Mucosa of rectum (tissue), 2 donors: ENCODE results near the gene BMERB1.
"Not testable (repeated sequence)": the region's sequence is repeated elsewhere in the genome, so short reads cannot be mapped to it uniquely, and the experiment has no call there.

ENCODE experiments used
- H3K27ac ChIP-seq, 2 donors: one replicate each; pipeline ENCODE4 v1.7.0; 2013; ENCODE audit warnings: inconsistent platforms in 2 of 2, low read depth in 2 of 2, low read length in 2 of 2
- H3K27me3 ChIP-seq, 2 donors: one replicate each; pipeline ENCODE4 v1.7.0; 2013; ENCODE audit warnings: low read length in 2 of 2; ENCODE audit not compliant: control insufficient read depth in 2 of 2, insufficient read depth in 2 of 2
- H3K36me3 ChIP-seq, 2 donors: one replicate each; pipeline ENCODE4 v1.7.0; 2013; ENCODE audit warnings: low read length in 2 of 2; ENCODE audit not compliant: control insufficient read depth in 2 of 2, insufficient read depth in 2 of 2
- H3K4me1 ChIP-seq, 2 donors: one replicate each; pipeline ENCODE4 v1.7.0; 2013; ENCODE audit warnings: low read length in 2 of 2, mild to moderate bottlenecking in 1 of 2; ENCODE audit not compliant: control insufficient read depth in 2 of 2, insufficient read depth in 2 of 2
- H3K4me3 ChIP-seq, 2 donors: one replicate each; pipeline ENCODE4 v1.7.0; 2013; ENCODE audit warnings: low read length in 2 of 2
- H3K9ac ChIP-seq, 2 donors: one replicate each; pipeline ENCODE4 v1.7.0; 2013; ENCODE audit warnings: low read length in 2 of 2, low read depth in 1 of 2, mild to moderate bottlenecking in 1 of 2
- H3K9me3 ChIP-seq, 2 donors: one replicate each; pipeline ENCODE4 v1.7.0; 2013; ENCODE audit warnings: low read length in 2 of 2; ENCODE audit not compliant: control insufficient read depth in 2 of 2
- donor health status: healthy.
- donor health status: Normal muscosa, but diverticular disease.

BMERB1 gene

DNA sequence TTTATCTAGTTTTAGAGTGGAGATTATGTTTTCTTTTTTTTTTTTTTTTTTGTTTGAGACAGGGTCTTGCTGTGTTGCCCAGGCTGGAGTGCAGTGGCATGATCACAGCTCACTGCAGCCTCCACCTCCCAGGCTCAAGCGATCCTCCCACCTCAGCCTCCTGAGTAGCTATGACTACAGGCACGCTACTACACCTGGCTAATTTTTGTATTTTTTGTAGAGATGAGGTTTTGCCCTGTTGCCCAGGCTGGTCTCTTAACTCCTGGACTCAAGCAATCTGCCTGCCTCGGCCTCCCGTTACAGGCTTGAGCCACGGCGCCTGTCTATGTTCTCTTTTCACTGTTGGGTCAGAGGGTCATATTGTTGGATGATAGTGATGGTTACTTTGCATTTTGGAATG is 34.1 kb upstream of the BMERB1 start:
- H3K4me1 ChIP-seq, H3K9me3 ChIP-seq, H3K4me3 ChIP-seq, H3K27me3 ChIP-seq, H3K27ac ChIP-seq, H3K36me3 ChIP-seq, H3K9ac ChIP-seq: not testable (repeated sequence)

DNA sequence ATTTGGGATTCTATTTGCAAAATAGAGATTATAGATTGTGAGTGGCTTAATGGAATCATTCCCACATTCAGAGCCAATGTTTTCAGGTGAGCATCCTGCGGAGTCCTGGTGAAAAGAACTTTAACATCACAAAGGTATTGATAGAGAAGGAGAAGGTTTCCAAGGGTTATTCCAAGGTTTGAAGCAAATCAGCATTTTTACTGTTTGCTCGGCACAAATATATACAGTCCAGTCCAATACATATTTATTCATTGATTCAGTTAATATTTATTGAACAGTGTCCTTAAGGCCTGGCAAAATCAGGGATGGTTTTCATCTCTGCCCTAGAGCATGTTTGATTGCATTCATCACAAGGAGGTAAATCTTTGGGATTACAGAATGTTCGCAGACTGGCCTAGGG is 32.4 kb upstream of the BMERB1 start:
- Histone ChIP-seq H3K9ac (no peak overlapping the region), H3K9me3 (no peaks in the 10 kb centered on the region), H3K27ac (no peak overlapping the region), H3K27me3 (no peaks in the 10 kb centered on the region), H3K36me3 (peaks cover 0 to 5% of the 10 kb centered on the region in 2 donors), H3K4me3 (no peak overlapping the region), H3K4me1 (peaks cover 0 to 3% of the 10 kb centered on the region in 2 donors)

DNA sequence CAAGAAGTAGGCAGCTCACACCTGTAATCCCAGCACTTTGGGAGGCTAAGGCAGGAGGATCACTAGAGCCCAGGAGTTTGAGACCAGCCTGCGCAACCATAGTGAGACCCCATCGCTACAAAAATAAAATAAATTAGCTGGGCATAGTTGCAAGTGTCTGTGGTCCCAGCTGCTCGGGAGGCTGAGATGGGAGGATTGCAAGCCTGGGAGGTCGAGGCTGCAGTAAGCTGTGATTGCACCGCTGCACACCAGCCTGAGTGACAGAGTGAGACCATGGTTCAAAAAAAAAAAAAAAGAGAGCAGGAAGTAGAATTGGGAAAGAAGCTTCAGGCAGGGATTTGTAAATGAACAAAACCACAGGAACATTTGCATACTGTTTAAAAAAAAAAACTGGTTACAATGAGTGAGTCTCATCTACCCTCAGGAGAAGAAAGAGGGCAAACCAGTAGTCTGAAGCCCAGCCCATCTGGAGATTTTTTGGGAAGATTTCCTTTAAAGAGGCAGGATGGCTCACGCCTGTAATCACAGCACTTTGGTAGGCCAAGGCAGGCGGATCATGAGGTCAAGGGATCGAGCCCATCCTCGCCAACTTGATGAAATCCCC is 30.9 kb upstream of the BMERB1 start:
- Histone ChIP-seq H3K27me3 (no peaks in the 10 kb centered on the region), H3K9me3 (no peaks in the 10 kb centered on the region), H3K36me3 (peaks cover 0 to 7% of the 10 kb centered on the region in 2 donors), H3K27ac (no peak overlapping the region), H3K9ac (no peak overlapping the region), H3K4me3 (no peak overlapping the region), H3K4me1 (peaks cover 0 to 3% of the 10 kb centered on the region in 2 donors)

DNA sequence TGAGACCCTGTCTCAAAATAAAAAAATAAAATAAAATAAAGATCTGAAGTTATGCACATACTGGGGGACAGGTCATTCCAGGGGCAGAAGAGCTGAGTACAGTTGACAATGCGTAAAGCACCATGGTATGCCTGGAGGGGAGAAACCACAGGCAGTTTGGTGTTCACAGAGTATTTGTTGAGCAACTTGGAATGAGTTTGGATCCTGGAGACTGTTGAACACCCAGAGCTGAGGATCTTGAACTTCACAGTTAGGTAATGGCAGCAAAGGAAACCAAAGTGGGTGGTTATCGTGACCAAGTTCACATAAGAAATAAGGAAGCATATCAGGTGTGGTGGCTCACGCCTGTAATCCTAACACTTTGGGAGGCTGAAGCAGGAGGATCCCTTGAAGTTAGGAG is 30.3 kb upstream of the BMERB1 start:
- not testable (repeated sequence) for H3K4me1 ChIP-seq, H3K9ac ChIP-seq, H3K27ac ChIP-seq, H3K36me3 ChIP-seq, H3K4me3 ChIP-seq, H3K27me3 ChIP-seq, H3K9me3 ChIP-seq

DNA sequence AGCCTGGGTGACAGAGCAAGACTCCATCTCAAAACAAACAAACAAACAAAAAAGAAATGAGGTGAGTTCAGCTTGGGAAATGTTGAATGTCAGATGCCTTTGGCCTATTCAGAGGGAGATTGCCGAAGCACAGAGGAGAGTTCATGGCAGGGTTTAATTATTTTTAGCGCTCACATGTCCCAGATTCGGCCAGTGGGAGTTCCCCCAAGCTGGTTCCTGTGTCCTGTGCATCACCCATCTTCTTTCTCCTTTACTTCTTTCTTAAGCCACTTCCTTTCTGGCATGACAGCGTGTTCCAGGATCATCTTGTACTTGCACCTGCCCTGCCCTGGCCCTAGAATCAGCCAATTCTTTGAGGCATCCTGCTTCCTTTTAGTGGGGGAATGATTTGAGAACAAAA is 29.6 kb upstream of the BMERB1 start:
- H3K27ac ChIP-seq = no peak overlapping the region

DNA sequence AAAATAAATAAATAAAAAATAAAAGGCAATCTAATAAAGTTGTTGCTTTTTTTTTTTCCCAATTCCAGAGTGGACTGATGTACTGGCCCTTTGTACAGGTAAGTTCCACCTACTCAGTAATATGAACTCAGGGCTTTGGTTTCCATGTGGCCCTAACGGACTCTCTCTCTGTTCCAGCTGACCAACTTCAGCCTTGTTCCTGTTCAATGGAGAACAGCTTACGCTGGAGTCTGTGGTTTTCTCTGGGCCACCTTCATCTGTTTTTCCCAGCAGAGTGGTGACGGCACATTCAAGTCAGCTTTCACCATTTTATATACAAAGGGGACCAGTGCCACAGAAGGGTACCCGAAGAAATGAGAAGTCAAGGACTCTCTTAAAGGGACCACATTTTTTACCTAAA is 26.6 kb upstream of the BMERB1 start:
- H3K9me3 ChIP-seq, H3K9ac ChIP-seq, H3K4me1 ChIP-seq, H3K4me3 ChIP-seq, H3K36me3 ChIP-seq, H3K27ac ChIP-seq, H3K27me3 ChIP-seq: not testable (repeated sequence)

More for the DNA sequence above, 29.6 kb upstream of the BMERB1 start:
- no peak overlapping the region for H3K9ac ChIP-seq
- H3K27me3 ChIP-seq = no peaks in the 10 kb centered on the region
- H3K4me1 ChIP-seq = no peaks in the 10 kb centered on the region
- peaks cover 0 to 7% of the 10 kb centered on the region in 2 donors for H3K36me3 ChIP-seq
- no peaks in the 10 kb centered on the region for H3K9me3 ChIP-seq
- H3K4me3 ChIP-seq = no peak overlapping the region

DNA sequence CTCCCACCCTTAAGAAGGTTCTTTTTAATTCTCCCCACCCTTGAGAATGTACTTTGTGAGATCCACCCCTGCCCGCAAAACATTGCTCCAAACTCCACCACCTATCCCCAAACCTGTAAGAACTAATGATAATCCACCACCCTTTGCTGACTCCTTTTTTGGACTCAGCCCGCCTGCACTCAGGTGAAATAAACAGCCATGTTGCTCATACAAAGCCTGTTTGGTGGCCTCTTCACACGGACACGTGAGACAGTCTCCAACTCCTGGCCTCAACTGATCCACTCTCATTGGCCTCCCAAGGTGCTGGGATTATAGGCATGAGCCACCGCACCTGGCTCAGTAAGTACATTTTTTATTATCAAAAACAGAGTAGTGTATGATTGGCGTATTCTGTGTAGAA is 24.9 kb upstream of the BMERB1 start:
- not testable (repeated sequence) for H3K36me3 ChIP-seq, H3K27me3 ChIP-seq, H3K9ac ChIP-seq, H3K9me3 ChIP-seq, H3K4me1 ChIP-seq, H3K4me3 ChIP-seq, H3K27ac ChIP-seq

DNA sequence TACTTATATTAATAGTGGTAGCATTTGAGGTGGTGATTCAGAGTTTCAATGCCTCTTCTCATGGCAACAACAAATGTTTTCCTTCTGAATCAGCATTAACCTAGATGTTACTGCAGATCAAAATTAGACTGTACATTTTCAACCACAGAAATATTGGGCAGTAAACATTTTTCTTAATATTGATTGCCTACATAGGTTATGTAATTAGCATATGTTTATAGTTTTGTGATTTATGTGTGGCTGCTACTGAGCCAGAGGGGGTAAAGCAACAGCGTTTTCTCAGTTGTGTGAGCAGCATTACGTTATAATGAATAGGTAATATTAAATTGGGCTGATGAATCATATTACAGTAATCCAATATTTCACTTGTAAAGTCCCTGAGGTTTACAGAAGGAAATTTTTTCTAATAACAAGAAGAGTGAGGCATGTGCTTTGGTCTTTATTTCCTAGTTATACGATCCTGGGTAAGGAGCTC is 18.8 kb upstream of the BMERB1 start:
- Histone ChIP-seq H3K36me3 (no peaks in the 10 kb centered on the region), H3K9ac (no peak overlapping the region), H3K9me3 (no peaks in the 10 kb centered on the region), H3K27me3 (no peaks in the 10 kb centered on the region), H3K27ac (no peak overlapping the region), H3K4me3 (no peak overlapping the region), H3K4me1 (no peaks in the 10 kb centered on the region)

DNA sequence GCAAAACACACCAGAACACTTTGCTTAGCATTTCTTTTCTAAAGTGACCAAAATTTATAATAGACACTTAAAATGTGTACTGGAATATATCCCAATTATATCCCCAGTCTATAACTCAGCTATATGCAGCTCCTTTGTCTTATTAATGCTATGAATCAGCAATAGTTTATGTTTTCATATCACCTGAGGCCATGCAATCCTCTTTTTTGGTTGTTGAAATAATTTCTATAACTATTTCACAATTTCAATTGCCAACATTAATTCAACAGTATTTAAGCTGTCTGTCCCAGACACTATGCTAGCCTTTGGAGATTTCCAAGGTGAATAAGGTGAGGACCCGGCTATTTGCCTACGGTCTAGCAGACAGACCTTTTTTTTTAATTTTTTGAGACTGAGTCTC is 17.2 kb upstream of the BMERB1 start:
- no peaks in the 10 kb centered on the region for H3K27me3 ChIP-seq
- H3K4me3 ChIP-seq = no peak overlapping the region
- H3K9ac ChIP-seq = no peak overlapping the region
- no peaks in the 10 kb centered on the region for H3K4me1 ChIP-seq
- no peaks in the 10 kb centered on the region for H3K36me3 ChIP-seq
- no peak overlapping the region for H3K27ac ChIP-seq
- H3K9me3 ChIP-seq = no peaks in the 10 kb centered on the region

DNA sequence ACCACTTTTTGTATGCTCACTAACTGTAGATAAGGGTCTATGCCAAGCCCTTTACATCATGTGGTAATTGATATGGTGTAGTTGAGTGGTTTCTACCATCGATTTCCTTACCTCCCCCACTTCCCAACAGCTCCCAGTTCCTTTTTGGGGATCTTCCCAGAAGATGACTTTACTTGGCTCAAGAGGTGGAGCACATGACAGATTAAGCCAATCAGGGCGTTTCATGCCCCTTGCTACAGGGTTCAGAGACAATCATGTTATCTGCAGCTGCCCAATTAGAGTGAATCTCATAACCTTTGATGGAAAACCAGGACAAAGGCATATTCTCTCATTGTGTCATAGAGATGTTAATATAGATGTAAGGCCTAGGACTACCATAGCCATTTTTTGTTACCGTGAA is 16.2 kb upstream of the BMERB1 start:
- H3K27ac ChIP-seq = no peak overlapping the region
- no peaks in the 10 kb centered on the region for H3K4me1 ChIP-seq
- H3K4me3 ChIP-seq = no peak overlapping the region

DNA sequence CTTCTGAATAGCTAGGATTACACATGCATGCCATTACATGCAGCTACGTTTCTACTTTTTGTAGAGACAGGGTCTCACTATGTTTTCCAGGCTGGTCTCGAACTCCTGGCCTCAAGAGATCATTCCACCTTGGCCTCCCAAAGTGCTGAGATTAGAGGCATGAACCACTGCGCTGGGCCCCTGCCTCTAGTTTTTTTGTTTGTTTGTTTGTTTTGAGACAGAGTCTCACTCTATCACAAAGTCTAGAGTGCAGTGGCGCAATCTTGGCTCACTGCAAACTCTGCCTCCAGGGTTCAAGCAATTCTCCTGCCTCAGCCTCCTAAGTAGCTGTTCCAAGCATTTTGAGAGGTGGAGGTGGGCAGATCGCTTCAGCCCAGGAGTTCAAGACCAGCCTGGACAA is 12.7 kb upstream of the BMERB1 start:
- not testable (repeated sequence) for H3K4me3 ChIP-seq, H3K27ac ChIP-seq, H3K9ac ChIP-seq

More for the DNA sequence above, 16.2 kb upstream of the BMERB1 start:
- Histone ChIP-seq H3K9me3 (no peaks in the 10 kb centered on the region), H3K27me3 (no peaks in the 10 kb centered on the region), H3K9ac (no peak overlapping the region), H3K36me3 (no peaks in the 10 kb centered on the region)

More for the DNA sequence above, 12.7 kb upstream of the BMERB1 start:
- not testable (repeated sequence) for H3K36me3 ChIP-seq, H3K4me1 ChIP-seq, H3K27me3 ChIP-seq, H3K9me3 ChIP-seq
